GM12878 (cell line): ENCODE results near the gene PHPT1. TPM values are rescaled to one million over a fixed set of nuclear protein-coding genes. Genes with fewer than 3 reads are reported as not detected.

Experiments used
- ATAC-seq: fragments of 200-7000 bp; cut with Tn5 transposase; 3 replicates; pipeline ENCODE4 v1.9.1; 2020; ENCODE audit warnings: mild to moderate bottlenecking, moderate library complexity
- BruUV-seq: library from RNA; stranded (reverse); fragments of 400-500 nt; replicated peaks from 2 replicates; lab custom pipeline; 2021; lab: Mats Ljungman, UMichigan
- CTCF ChIA-PET: fragments of 300-600 bp; sonication (Branson Sonifier 250); formaldehyde crosslinking; extraction: SDS; loops from one replicate; lab custom pipeline; 2021; ENCODE audit warnings: inconsistent platforms; lab: Yijun Ruan, JAX
- POLR2A ChIA-PET: fragments of 350-600 bp; formaldehyde crosslinking; extraction: SDS; loops from one replicate; lab custom pipeline; 2021; ENCODE audit warnings: inconsistent platforms; lab: Charles Lee
- RAD21 ChIA-PET: fragments of 300-600 bp; sonication (Branson Sonifier 250); formaldehyde crosslinking; loops from one replicate; lab custom pipeline; 2023; ENCODE audit warnings: antibody characterized with exemption; ENCODE audit not compliant: unreplicated experiment; lab: Charles Lee
- SMC1A ChIA-PET: fragments of 300-600 bp; sonication (Branson Sonifier 250); formaldehyde crosslinking; loops from one replicate; lab custom pipeline; 2023; ENCODE audit not compliant: unreplicated experiment, uncharacterized antibody; lab: Charles Lee
- DNase-seq: peaks from one replicate; pipeline ENCODE4 v3.0.0-alpha.2; 2011; ENCODE audit warnings: low read depth, low spot score
- FAIRE-seq: peaks from 3 replicates; lab custom pipeline; 2011; peaks lifted over from hg19 to GRCh38; lab: Jason Lieb, UNC
- H2AFZ ChIP-seq: 2 replicates; pipeline ENCODE4 v1.6.0; 2011; ENCODE audit warnings: low read depth, low read length, control low read depth; ENCODE audit not compliant: control insufficient read depth
- H3K27ac ChIP-seq: 2 replicates; pipeline ENCODE4 v1.5.1; 2011; ENCODE audit warnings: control low read depth; ENCODE audit not compliant: control insufficient read depth, insufficient read depth
- H3K27me3 ChIP-seq, 2 experiments: replicated peaks in 1 of 2; 2 replicates each; pipeline versions ENCODE4 v1.6.0 to v1.6.1; 2011; ENCODE audit warnings: low read length in 1 of 2; ENCODE audit not compliant: control insufficient read depth in 2 of 2, insufficient read depth in 2 of 2
- H3K36me3 ChIP-seq, 2 experiments: 2 replicates each; pipeline ENCODE4 v1.5.1; 2011; ENCODE audit warnings: low read length in 1 of 2; ENCODE audit not compliant: control insufficient read depth in 2 of 2, insufficient read depth in 2 of 2
- H3K4me1 ChIP-seq: 2 replicates; pipeline ENCODE4 v1.6.1; 2011; ENCODE audit warnings: mild to moderate bottlenecking, low read length, moderate library complexity, mixed read lengths; ENCODE audit not compliant: control insufficient read depth, insufficient read depth
- H3K4me2 ChIP-seq: 2 replicates; pipeline ENCODE4 v1.6.0; 2011; ENCODE audit warnings: control low read depth; ENCODE audit not compliant: control insufficient read depth, insufficient read depth
- H3K4me3 ChIP-seq: fragments of 200-600 bp; sonication (generic); 2 replicates; pipeline ENCODE4 v1.5.1; 2016
- H3K79me2 ChIP-seq: 2 replicates; pipeline ENCODE4 v1.6.0; 2011; ENCODE audit warnings: low read length; ENCODE audit not compliant: control insufficient read depth, insufficient read depth
- H3K9ac ChIP-seq: 2 replicates; pipeline ENCODE4 v1.8.0; 2011; ENCODE audit warnings: low read length, control low read depth, mixed read lengths; ENCODE audit not compliant: control insufficient read depth, insufficient read depth
- H3K9me3 ChIP-seq: replicated peaks from 3 replicates; pipeline ENCODE4 v1.5.1; 2011; ENCODE audit warnings: mild to moderate bottlenecking, low read length; ENCODE audit not compliant: control insufficient read depth, insufficient read depth
- H4K20me1 ChIP-seq: 2 replicates; pipeline ENCODE4 v1.6.0; 2011; ENCODE audit not compliant: control insufficient read depth, insufficient read depth
- BACH1 ChIP-seq: fragments of 450-650 bp; IDR thresholded peaks from 2 replicates; pipeline ENCODE4 v1.6.1; 2017; ENCODE audit warnings: mild to moderate bottlenecking, borderline replicate concordance
- CREB1 ChIP-seq: IDR thresholded peaks from 2 replicates; pipeline ENCODE4 v1.6.1; 2012; ENCODE audit warnings: low read depth, mild to moderate bottlenecking, inconsistent platforms
- DPF2 ChIP-seq: fragments of 450-650 bp; IDR thresholded peaks from 2 replicates; pipeline ENCODE4 v1.6.1; 2017; ENCODE audit warnings: mild to moderate bottlenecking
- ESRRA ChIP-seq: IDR thresholded peaks from 2 replicates; pipeline ENCODE4 v1.6.1; 2012; ENCODE audit warnings: mild to moderate bottlenecking, low read length, improper control_type of control experiment
- HSF1 ChIP-seq: fragments of 150-350 bp; IDR thresholded peaks from 2 replicates; pipeline ENCODE4 v1.6.1; 2014; ENCODE audit warnings: mild to moderate bottlenecking, low read depth, low read length
- IRF5 ChIP-seq: fragments of 450-650 bp; IDR thresholded peaks from 2 replicates; pipeline ENCODE4 v1.6.1; 2017; ENCODE audit warnings: borderline replicate concordance
- NRF1 ChIP-seq: conservative IDR thresholded peaks from 2 replicates; pipeline ENCODE4 v1.6.1; 2011; ENCODE audit warnings: mild to moderate bottlenecking, low read depth, low read length, improper control_type of control experiment
- POLR2A ChIP-seq: IDR thresholded peaks from 2 replicates; pipeline ENCODE4 v1.6.1; 2011; ENCODE audit warnings: low read depth, mild to moderate bottlenecking, low read length
- RAD51 ChIP-seq: fragments of 450-650 bp; IDR thresholded peaks from 2 replicates; pipeline ENCODE4 v1.6.1; 2016; ENCODE audit warnings: moderate library complexity, mild to moderate bottlenecking, inconsistent platforms
- RBBP5 ChIP-seq: fragments of 200-600 bp; sonication (generic); conservative IDR thresholded peaks from 2 replicates; pipeline ENCODE4 v1.6.1; 2016
- SMARCA5 ChIP-seq: fragments of 450-650 bp; IDR thresholded peaks from 2 replicates; pipeline ENCODE4 v1.6.1; 2017; ENCODE audit warnings: mild to moderate bottlenecking
- STAT3 ChIP-seq: IDR thresholded peaks from 2 replicates; pipeline ENCODE4 v1.6.1; 2011; ENCODE audit warnings: low read depth, low read length, improper control_type of control experiment
- TAF1 ChIP-seq: IDR thresholded peaks from 2 replicates; pipeline ENCODE4 v1.6.1; 2011; ENCODE audit warnings: mild to moderate bottlenecking, low read depth, low read length, borderline replicate concordance
- TARDBP ChIP-seq: IDR thresholded peaks from 2 replicates; pipeline ENCODE4 v1.6.1; 2016; ENCODE audit warnings: borderline replicate concordance
- TBL1XR1 ChIP-seq: IDR thresholded peaks from 2 replicates; pipeline ENCODE4 v1.6.1; 2012; ENCODE audit warnings: low read depth, low read length, improper control_type of control experiment
- YBX1 ChIP-seq: fragments of 450-650 bp; IDR thresholded peaks from 2 replicates; pipeline ENCODE4 v1.6.1; 2016; ENCODE audit warnings: antibody characterized with exemption
- ZBTB40 ChIP-seq: fragments of 450-650 bp; IDR thresholded peaks from 2 replicates; pipeline ENCODE4 v1.6.1; 2016; ENCODE audit warnings: mild to moderate bottlenecking, moderate library complexity, borderline replicate concordance
- ZSCAN29 ChIP-seq: fragments of 450-650 bp; IDR thresholded peaks from 2 replicates; pipeline ENCODE4 v1.6.1; 2017; ENCODE audit warnings: mild to moderate bottlenecking, moderate library complexity
- WGBS: methylation state at CpG from one replicate; pipeline ENCODE4 v1.1.6; 2016; ENCODE audit warnings: low lambda C conversion rate; ENCODE audit not compliant: insufficient replicate concordance, insufficient coverage; ENCODE audit errors: missing lambda C conversion rate; 5-methylcytosine and 5-hydroxymethylcytosine counted together
- in situ Hi-C: fragments of 300-500 bp; cut with MboI; formaldehyde crosslinking; loops from 9 replicates; pipeline ENCODE4 v1.14.3; 2018; ENCODE audit warnings: mixed read lengths
- intact Hi-C: fragments of 100-400 bp; cut with micrococcal nuclease; formaldehyde crosslinking; loops from one replicate; pipeline ENCODE4 v1.14.2; 2022; ENCODE audit not compliant: unreplicated experiment
- polyA plus RNA-seq, 11 experiments: library from polyadenylated mRNA; depleted of rRNA in 4 of 11; unstranded in 6 of 11; stranded (reverse) in 5 of 11; fragments of >200 nt; fragmentation: Nextera tagmentation in 4 of 11; fragmentation: Illumina TruSeq in 1 of 11; extraction: Ambion mirVana in 4 of 11; extraction: Trizol in 1 of 11; gene quantifications; 1 replicate in 1 of 11; 2 replicates in 10 of 11; pipeline versions ENCODE4 v1.2.1 to v1.2.3, GENCODE V29; 2011 to 2016; ENCODE audit warnings: inconsistent platforms in 2 of 11, missing spikeins in 2 of 11, low read depth in 1 of 11
- total RNA-seq, 4 experiments: library from RNA; depleted of rRNA in 3 of 4; stranded (reverse); fragments of >200 nt in 3 of 4; fragmentation: Illumina TruSeq in 1 of 4; extraction: Trizol in 1 of 4; gene quantifications; 2 replicates each; pipeline versions ENCODE4 v1.2.1 to v1.2.3, GENCODE V29; 2013 to 2021

PHPT1 gene
- total and polyA plus RNA-seq, 10 of the 15 experiments (the other 5 are each of a cell fraction or from before 2014, with no cell fraction given), result 56.2 to 323 (median 140) TPM

GRCh38 chr9:136808075-136808805 is 41.0 kb upstream of the PHPT1 start:
- intact Hi-C loops, result loop anchor here (10.0 kb wide), 1 partner anchor 77 kb away; the partner anchor contains the start of gene TRAF2
- ChIA-PET RAD21 (no interaction called here), SMC1A (interaction anchor here (1.1 to 2.3 kb wide), 2 partner anchors 35 to 140 kb away, joined by 4 to 5 read pairs; partner anchors contain the start of gene AJM1), POLR2A (interaction anchor here (1.0 to 1.2 kb wide), 3 partner anchors 41 to 94 kb away, joined by 3 to 4 read pairs (median 3); partner anchors contain the start of gene PHPT1), CTCF (interaction anchor here (0.5 to 4.4 kb wide), 8 partner anchors 8 to 259 kb away, joined by 3 to 15 read pairs (median 4); partner anchors contain the start of gene AJM1)
- Histone ChIP-seq H4K20me1 (no peaks in the 10 kb centered on the region; the same call in 1 of the 2 replicates), H3K4me1 (peaks cover 7% of the 10 kb centered on the region), H3K9me3 (no peaks in the 10 kb centered on the region), H2AFZ (peak overlapping the region; percentile 54), H3K4me3 (peak overlapping the region; percentile 90), H3K9ac (peak overlapping the region; percentile 93), H3K27me3 (no peaks in the 10 kb centered on the region), H3K79me2 (peaks cover 39% of the 10 kb centered on the region), H3K4me2 (peak overlapping the region; percentile 76; the same call in 1 of the 2 replicates), H3K27ac (peak overlapping the region; percentile 74), H3K36me3 (peaks cover 2 to 7% of the 10 kb centered on the region in 2 experiments; a peak in 3 of 4 replicates)
- no peak for FAIRE-seq
- in situ Hi-C loops, result no loop called here
- 2% methylated on average over 85 of the region's 93 CpGs for WGBS
- DNase-seq, result no peak
- peak; percentile 49 for ATAC-seq
- BruUV-seq, result no TSS peak
- TF ChIP-seq TBL1XR1, result no peak
- TF ChIP-seq STAT3, result no peak
- TF ChIP-seq RBBP5, result no peak
- TF ChIP-seq BACH1, result 0 out of 2 replicates have a peak, but pooled peaks have one; percentile 12
- TF ChIP-seq HSF1, result no peak
- no peak for TF ChIP-seq YBX1
- peak; percentile 89; the same call in 1 of the 2 replicates for TF ChIP-seq TAF1
- TF ChIP-seq DPF2, result peak; percentile 52
- no peak for TF ChIP-seq TARDBP
- no peak for TF ChIP-seq ZSCAN29
- TF ChIP-seq CREB1, result no peak
- no peak for TF ChIP-seq ZBTB40
- TF ChIP-seq RAD51, result no peak
- no peak for TF ChIP-seq NRF1
- TF ChIP-seq ESRRA, result no peak
- TF ChIP-seq IRF5, result no peak
- TF ChIP-seq POLR2A, result no peak
- no peak for TF ChIP-seq SMARCA5
